Fibroblast of skin of left quadriceps (primary cell): ENCODE data around the gene C9orf85.
"Not testable (repeated sequence)": the region's sequence is repeated elsewhere in the genome, so short reads cannot be mapped to it uniquely, and the experiment has no call there.

ENCODE experiments used
- DNase-seq, 2 experiments: peaks; one replicate each; pipeline ENCODE4 v3.0.0-alpha.2; 2013; ENCODE audit warnings: low read depth in 2 of 2

The C9orf85 gene

DNA sequence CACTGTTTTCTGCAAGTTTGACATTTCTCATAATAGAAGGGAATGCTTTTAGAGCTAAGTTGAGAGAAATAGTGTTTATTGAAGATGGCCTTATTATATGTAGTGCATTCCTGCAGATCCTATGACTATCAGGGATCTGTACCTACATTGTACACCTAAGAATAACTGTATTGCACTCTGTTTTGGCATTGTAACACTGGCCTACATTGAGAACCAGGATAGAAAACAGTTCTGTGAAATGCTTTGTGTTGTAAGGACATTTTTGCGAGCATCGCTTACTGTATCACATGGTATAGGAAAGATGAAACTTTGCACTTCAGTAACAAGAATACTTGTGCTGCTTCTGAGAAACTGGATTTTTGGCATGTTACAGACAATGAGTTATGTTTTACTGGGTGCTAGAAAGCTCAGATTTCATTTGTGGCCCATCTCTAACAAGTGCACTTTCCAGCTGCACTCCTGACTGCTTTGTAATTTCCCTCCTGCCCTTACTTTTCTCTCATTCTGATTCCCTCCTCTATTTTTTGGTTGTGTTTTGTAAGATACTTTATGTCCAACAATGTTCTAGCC, 30.6 kb downstream of the C9orf85 start:
- no peak for DNase-seq

DNA sequence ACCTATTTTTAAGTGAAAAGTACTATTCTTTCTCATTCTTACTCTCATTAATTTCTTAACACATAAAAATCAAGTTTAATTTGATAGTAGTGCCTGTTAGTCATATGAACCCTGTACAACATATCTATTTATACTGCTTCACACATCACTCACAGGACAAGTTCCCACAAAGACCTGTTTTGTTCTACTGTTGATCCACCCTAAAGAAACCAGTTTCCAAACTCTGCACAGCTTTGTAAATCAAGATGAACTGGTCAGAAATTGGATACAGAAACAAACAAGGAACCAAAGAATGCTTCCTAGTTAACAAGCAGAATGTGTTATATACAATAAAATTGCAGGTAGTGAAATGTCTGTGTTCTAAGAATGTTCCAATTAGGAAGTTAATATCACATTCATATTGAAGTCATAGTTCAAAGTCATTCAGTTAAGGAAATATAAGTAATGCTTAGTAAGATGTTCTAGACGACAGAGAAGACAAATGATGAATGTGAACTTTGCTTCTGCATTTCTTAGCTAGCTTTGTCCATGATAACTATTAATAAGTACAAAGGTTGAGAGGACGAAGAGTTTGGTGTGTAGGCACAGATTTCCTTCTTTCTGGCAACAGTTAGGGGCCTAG, 33.4 kb downstream of the C9orf85 start:
- no peak for DNase-seq

- not testable (repeated sequence) for DNase-seq
Observed at GRCh38 chr9:71954652-71955051, 43.2 kb downstream of the C9orf85 start.

- DNase-seq: no peak
Observed at GRCh38 chr9:71955300-71955915, 44.0 kb downstream of the C9orf85 start.

DNA sequence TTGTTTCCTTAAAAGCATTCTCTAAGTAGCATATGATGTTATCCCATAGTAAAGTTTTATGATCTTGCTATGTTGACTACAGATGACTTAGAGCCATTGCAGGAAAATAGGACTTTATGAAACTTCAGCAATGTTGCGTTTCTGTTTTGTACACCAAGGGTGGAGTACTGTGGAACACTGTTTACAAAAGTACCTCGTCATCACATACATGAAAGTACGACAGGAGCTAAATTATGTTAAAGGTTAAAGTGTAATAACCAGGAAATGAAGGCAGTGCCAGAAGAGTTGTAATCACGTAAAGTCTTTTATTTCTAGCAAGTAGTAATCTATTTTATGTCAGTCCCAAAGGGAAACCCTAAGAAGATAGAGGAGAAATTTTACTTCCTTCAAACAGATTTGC, 50.9 kb downstream of the C9orf85 start:
- no peak for DNase-seq

DNA sequence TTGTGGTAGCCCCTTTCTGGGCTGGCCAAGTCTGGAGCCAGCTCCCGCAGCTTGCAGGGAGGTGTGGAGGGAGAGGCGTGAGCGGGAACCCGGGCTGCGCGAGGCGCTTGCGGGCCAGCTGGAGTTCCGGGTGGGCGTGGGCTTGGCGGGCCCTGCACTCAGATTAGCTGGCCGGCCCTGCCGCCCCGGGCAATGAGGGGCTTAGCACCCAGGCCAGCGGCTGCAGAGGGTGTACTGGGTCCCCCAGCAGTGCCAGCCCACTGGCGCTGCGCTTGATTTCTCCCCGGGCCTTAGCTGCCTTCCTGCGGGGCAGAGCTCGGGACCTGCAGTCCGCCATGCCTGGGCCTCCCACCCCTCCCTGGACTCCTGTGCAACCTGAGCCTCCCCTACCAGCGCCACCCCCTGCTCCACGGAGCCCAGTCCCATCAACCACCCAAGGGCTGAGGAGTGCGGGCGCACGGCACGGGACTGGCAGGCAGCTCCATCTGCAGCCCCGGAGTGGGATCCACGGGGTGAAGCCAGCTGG, 52.1 kb downstream of the C9orf85 start:
- DNase-seq: not testable (repeated sequence)

- no peak for DNase-seq
Observed at GRCh38 chr9:71965403-71965802, 54.0 kb downstream of the C9orf85 start.

DNA sequence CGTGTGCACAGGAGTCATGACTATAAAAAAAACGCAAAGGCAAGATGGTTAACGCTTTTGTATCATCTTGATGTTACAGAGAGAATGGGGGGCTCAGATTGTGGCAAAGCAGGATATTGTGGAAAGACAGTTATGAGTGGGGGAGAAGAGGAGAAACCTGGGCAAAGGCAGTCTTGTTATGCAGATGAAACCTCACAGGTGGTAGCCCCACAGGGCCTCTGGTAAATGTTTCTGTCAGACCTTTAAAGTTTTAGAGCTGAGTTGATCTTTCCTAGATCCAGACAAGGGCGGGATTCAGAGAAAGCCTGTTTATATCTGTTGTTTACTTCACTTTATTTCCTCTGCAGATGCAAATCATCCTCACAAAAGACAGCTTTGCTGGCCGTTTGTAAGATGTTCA, 55.2 kb downstream of the C9orf85 start:
- no peak for DNase-seq

- DNase-seq: no peak
Observed at GRCh38 chr9:71968541-71969090, 57.2 kb downstream of the C9orf85 start.

GRCh38 chr9:71975833-71976232, 64.4 kb downstream of the C9orf85 start:
- DNase-seq: no peak

DNA sequence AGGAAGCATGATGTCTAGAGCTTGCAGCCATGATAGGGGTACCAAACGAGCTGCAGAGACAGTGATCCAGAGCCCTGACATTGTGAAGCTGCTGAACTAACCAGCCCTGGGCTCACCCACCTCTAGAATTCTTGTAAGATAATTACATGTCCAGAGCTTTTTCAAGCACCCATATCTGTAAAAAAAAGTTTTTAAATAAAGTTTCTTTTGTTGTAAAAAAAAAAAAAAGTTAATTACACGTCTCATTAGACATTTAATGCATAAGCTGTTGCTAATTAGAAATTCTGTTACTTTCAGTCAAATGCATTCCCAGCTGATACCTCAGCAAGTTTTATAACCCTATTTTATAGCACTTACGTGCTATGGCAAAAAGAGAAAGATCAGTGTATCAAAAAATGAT, 65.6 kb downstream of the C9orf85 start:
- no peak for DNase-seq

DNA sequence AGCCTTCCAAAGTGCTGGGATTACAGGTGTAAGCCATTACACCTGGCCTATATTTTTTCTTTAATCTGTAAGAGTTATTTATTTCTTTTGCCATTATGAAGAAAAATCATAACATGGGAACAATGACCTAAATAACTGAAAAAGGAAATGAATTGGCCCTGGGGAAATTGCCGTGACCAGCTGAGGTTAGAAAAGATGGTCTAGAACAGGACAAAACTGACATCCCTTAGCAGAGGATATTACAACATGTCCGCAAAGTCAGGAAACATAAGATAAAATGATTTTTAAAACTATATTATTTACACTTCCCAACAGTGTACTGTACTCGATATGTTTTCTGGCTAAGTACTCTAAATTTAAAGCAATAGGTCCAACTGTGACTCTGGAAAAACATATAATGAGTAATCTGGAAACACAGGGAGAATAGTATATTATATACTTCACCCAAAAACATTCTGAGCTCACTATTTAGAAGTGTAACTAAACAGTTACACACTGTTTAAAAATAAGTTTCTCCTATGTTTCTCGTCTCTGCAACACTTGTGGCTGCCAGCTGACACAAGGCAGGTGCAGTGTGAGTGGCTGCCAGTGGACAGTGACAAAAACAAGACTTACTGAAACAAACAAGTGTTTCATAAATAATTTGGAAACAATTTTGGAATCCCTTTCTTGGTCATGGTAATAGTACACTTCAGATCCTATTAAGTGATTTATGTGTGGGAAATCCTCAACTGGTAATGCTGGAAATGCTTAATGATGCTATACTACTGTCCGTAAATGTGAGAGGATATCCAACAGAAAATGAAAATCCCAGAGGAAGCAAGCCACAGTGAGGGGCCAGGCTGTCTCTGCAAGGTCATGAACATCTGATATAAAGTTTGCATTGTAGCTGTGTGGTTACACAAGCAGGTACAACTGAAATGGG, 69.1 kb downstream of the C9orf85 start:
- no peak for DNase-seq

GRCh38 chr9:71981944-71982343, 70.5 kb downstream of the C9orf85 start:
- no peak for DNase-seq

- peak; percentile 26 for DNase-seq
Observed at GRCh38 chr9:71984403-71984802, 73.0 kb downstream of the C9orf85 start.

DNA sequence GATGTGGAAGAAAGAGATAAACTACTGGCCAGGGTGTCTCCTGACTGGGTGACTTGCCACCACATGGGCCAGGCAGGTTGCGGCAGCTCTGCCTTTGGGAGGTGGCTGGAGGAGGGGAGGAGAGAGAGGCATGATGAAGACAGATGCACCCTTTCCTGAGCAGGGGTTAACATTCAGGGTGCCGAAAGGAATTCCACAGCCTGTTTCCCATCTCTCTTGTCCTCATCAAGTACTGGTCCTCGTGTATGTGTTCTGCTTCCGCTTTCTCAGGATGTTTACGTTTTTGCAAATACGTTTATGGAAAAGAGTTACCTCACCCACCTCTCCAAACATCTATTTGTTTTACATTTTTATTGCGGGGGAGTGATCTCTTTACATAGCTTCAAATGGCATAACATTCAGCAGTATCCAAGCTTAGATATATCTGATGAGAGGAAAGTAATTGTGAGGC, 73.4 kb downstream of the C9orf85 start:
- DNase-seq: no peak

DNA sequence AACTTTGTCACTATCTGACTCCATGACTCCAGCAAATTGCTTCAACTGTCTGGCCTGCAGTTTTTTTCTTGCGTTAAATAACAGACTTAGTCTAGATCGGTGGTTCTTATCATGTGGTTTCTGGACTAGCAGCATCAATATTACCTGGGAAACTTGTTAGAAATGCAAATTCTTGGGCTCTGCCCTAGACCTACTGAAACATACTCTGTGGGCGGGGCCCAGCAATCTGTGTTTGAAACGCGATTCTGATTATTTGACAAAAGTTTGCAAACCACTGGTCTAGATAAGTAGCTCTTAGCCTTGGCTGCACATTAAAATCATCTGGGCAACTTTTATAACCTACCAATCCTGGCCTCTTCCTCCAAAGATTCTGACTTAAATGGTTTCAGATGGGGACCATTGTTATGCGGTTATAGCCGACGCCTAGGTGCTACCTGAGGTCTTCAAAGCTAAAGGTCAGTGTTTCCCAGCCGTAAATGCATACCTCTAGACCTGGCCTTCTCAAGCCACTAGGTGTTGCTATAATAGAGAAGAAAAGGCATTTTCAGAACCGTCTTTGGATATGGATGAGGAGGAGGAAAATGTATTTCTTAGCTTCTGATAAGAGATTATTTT, 74.0 kb downstream of the C9orf85 start:
- no peak for DNase-seq

DNA sequence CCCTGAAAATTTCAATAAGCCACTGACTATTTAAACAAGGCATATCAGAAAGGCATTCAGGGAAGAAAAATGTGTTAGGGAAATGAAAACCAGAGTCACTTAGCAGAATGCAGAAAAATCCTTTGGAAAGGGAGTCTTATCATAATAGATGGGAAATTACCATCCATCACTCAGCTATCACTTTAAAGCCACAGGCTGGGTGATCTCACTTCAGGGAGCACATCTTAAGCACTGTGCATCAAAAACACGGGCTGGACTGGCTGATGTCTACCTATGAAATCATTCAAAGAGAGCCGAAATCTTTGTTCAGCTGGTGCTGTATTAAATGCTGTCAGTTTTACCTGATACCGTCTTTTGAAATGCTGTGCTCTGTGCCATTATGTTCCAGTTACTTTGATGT, 75.5 kb downstream of the C9orf85 start:
- DNase-seq: no peak

DNA sequence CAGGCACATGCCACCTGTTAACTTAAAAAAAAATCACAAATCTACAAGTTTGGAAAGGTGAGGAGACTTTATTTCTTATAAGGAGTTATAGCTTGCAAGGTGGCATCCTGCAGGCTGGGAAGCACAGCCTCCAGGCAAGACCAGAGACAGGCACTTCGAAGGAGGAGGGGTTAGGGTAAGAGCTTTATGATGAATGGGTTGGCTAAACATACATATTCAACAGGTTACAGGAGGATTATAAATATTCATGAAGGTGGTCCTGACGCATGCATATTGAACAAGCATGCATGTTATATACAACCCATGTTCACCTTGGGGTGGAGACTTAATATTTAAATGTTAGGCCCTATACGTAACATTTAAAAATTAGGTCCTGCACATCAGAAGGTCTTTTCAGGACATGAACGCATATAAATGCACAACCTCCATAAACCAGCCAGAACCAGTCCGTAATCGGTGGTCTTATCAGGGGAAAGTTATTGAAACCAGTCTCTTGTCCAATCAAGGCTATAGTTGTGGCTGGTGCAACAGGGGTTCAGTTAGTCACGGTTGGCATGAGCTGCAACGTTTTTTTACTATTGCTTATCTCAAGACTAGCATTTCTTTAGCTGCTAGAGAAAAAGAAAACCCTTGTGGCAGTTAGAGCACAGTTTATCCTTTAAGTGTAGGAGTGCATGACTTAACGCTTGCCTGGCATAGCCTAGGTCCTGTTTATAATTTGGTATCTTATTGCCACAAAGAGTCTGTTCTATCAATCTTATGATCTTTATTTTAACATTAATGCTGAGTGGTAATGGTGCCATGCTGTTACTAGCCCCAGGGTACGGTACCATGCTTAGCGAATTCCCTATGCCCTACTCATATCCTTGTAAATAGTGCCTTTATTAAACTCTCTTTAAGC, 76.3 kb downstream of the C9orf85 start:
- no peak for DNase-seq

DNA sequence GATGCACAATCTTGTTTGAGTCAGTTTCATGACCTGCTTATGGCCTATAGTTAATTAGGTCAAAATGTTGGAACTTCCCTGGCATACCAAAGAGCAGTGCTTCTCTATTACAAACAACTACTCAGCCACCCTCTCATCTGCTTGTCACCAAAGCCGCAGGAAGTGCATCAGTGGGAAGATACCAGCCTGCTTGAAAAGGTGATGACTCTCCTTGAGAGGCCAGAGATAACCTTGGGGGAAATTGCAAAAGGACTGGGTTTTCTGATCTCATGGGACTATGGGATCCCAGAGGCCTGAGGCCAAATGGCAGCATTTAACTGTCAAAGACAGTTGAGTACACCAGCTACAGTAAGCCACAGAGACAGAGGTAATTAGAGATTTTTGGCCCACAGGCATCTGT, 79.0 kb downstream of the C9orf85 start:
- DNase-seq: no peak

DNA sequence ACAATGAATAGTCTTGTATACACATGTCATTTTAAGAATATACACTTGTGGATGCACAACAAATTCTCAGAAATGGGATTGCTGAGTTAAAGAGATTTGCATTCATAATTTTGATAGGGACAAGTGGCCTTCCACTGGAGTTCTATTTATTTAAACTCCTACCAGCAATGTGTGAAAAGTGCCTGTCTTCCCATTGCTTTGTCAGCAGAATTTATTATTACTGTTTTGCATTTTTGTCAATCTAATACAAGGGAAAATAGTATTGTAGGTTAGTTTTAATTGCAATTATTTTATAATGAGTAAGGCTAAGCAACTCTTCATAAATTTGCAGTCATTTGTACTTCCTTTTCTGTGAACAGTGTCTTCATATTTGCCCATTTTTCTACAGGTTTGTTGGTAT, 94.0 kb downstream of the C9orf85 start:
- no peak for DNase-seq
